PC-3 (cell line): ENCODE measurements around the gene ELAVL4. TPM values are rescaled to one million over a fixed set of nuclear protein-coding genes. Genes with fewer than 3 reads are reported as not detected.

Experiments used
- ATAC-seq: fragments of 200-7000 bp; cut with Tn5 transposase; 2 replicates; pipeline ENCODE4 v1.9.1; 2020; ENCODE audit warnings: mild to moderate bottlenecking, moderate library complexity
- BruUV-seq: library from RNA; stranded (reverse); fragments of 400-500 nt; replicated peaks from 2 replicates; lab custom pipeline; 2021; lab: Mats Ljungman, UMichigan
- CTCF ChIA-PET: fragments of 300-600 bp; sonication (Branson Sonifier 250); formaldehyde crosslinking; loops from one replicate; lab custom pipeline; 2022; ENCODE audit warnings: antibody characterized with exemption; lab: Charles Lee
- POLR2A ChIA-PET: fragments of 300-600 bp; sonication (Branson Sonifier 250); formaldehyde crosslinking; loops from one replicate; lab custom pipeline; 2022; ENCODE audit warnings: antibody characterized with exemption; ENCODE audit not compliant: unreplicated experiment; lab: Charles Lee
- DNase-seq: peaks from one replicate; pipeline ENCODE4 v3.0.0-alpha.2; 2015
- H2AFZ ChIP-seq: fragments of 300-600 bp; sonication (generic); 2 replicates; pipeline ENCODE4 v1.6.0; 2016; ENCODE audit warnings: antibody characterized with exemption, low read length
- H3F3A ChIP-seq: fragments of 300-600 bp; sonication (generic); one replicate; pipeline ENCODE4 v1.6.0; 2017; ENCODE audit warnings: antibody characterized with exemption, low read length, control low read depth, mild to moderate bottlenecking; ENCODE audit not compliant: unreplicated experiment
- H3K27ac ChIP-seq: fragments of 300-600 bp; sonication (generic); 2 replicates; pipeline ENCODE4 v1.5.1; 2016; ENCODE audit warnings: mild to moderate bottlenecking, low read length
- H3K27me3 ChIP-seq: fragments of 300-600 bp; sonication (generic); 2 replicates; pipeline ENCODE4 v1.6.1; 2016; ENCODE audit warnings: low read length, mixed read lengths
- H3K36me3 ChIP-seq: fragments of 300-600 bp; sonication (generic); 2 replicates; pipeline ENCODE4 v1.6.1; 2016; ENCODE audit warnings: low read depth, mixed run types, low read length, mixed read lengths
- H3K4me1 ChIP-seq: fragments of 300-600 bp; sonication (generic); 2 replicates; pipeline ENCODE4 v1.5.1; 2016; ENCODE audit warnings: low read length; ENCODE audit not compliant: insufficient read depth
- H3K4me2 ChIP-seq: fragments of 300-600 bp; sonication (generic); 2 replicates; pipeline ENCODE4 v1.6.0; 2016; ENCODE audit warnings: low read length
- H3K4me3 ChIP-seq: fragments of 300-600 bp; sonication (generic); 2 replicates; pipeline ENCODE4 v1.5.1; 2016; ENCODE audit warnings: mild to moderate bottlenecking, low read length, mixed read lengths
- H3K79me2 ChIP-seq: fragments of 300-600 bp; sonication (generic); 2 replicates; pipeline ENCODE4 v1.6.1; 2017; ENCODE audit warnings: low read length, mixed read lengths
- H3K9ac ChIP-seq: fragments of 300-600 bp; sonication (generic); 2 replicates; pipeline ENCODE4 v1.6.0; 2016; ENCODE audit warnings: mild to moderate bottlenecking, low read length
- H3K9me2 ChIP-seq: fragments of 300-600 bp; sonication (generic); replicated peaks from 2 replicates; pipeline ENCODE4 v1.6.1; 2016; ENCODE audit warnings: mixed run types, low read length, mixed read lengths
- H3K9me3 ChIP-seq: fragments of 300-600 bp; sonication (generic); 2 replicates; pipeline ENCODE4 v1.6.1; 2016; ENCODE audit warnings: low read length, mixed read lengths
- H4K20me1 ChIP-seq: fragments of 300-600 bp; sonication (generic); 2 replicates; pipeline ENCODE4 v1.6.1; 2016; ENCODE audit warnings: low read length, mixed read lengths
- CTCF ChIP-seq: fragments of 300-600 bp; sonication (generic); conservative IDR thresholded peaks from 2 replicates; pipeline ENCODE4 v1.5.1; 2017; ENCODE audit warnings: antibody characterized with exemption, low read depth, mild to moderate bottlenecking, low read length
- EZH2 ChIP-seq: fragments of 300-600 bp; sonication (generic); IDR thresholded peaks from one replicate; pipeline ENCODE4 v1.6.1; 2017; ENCODE audit warnings: antibody characterized with exemption, mild to moderate bottlenecking, low read length; ENCODE audit not compliant: unreplicated experiment
- EZH2phosphoT487 ChIP-seq: fragments of 300-600 bp; sonication (generic); IDR thresholded peaks from 2 replicates; pipeline ENCODE4 v1.6.1; 2018; ENCODE audit warnings: mild to moderate bottlenecking, antibody characterized with exemption, low read length, borderline replicate concordance
- intact Hi-C: fragments of 100-400 bp; cut with micrococcal nuclease; formaldehyde crosslinking; loops from 2 replicates; pipeline ENCODE4 v1.9.0; 2023
- total RNA-seq: library from RNA; depleted of rRNA; stranded (reverse); fragments of >200 nt; gene quantifications from 2 replicates; pipeline ENCODE4 v1.2.3, GENCODE V29; 2014

Gene ELAVL4
- total RNA-seq, 1 experiment from 2014 or later: not detected

DNA sequence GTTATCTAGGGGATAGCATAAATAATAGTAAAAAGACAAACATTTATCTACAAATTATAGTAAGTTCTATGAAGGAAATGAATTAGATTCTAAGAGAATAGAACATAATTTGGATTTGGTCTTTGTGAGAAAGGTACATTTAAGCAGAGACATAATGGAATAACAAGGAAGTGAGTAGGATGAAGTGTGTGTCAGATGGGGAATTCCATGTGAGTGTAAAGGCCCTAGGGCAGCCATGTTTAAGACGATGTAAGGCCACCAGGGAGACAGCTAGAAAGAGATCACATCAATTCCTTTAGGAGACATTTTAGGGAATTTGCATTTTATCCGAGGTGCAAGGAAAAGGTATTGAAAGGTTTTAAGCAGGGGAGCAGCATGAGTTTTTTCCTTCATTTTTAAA lies 33.8 kb upstream of the ELAVL4 start:
- H3K36me3 ChIP-seq: no peaks in the 10 kb centered on the region
- H3K79me2 ChIP-seq: no peaks in the 10 kb centered on the region
- H3K27me3 ChIP-seq: no peaks in the 10 kb centered on the region
- TF ChIP-seq CTCF (no peak), EZH2 (no peak), EZH2phosphoT487 (no peak)
- no peaks in the 10 kb centered on the region for H3K4me1 ChIP-seq
- H4K20me1 ChIP-seq: no peaks in the 10 kb centered on the region
- no peak overlapping the region for H3K27ac ChIP-seq
- no peaks in the 10 kb centered on the region for H3F3A ChIP-seq
- H2AFZ ChIP-seq: no peak overlapping the region
- H3K9ac ChIP-seq: no peak overlapping the region
- BruUV-seq: no TSS peak
- POLR2A ChIA-PET: no interaction called here
- CTCF ChIA-PET: no interaction called here
- H3K4me2 ChIP-seq: no peak overlapping the region
- no peak for ATAC-seq
- no peaks in the 10 kb centered on the region for H3K9me3 ChIP-seq
- DNase-seq: no peak
- intact Hi-C loops: no loop called here
- H3K4me3 ChIP-seq: no peak overlapping the region
- no peaks in the 10 kb centered on the region for H3K9me2 ChIP-seq

DNA sequence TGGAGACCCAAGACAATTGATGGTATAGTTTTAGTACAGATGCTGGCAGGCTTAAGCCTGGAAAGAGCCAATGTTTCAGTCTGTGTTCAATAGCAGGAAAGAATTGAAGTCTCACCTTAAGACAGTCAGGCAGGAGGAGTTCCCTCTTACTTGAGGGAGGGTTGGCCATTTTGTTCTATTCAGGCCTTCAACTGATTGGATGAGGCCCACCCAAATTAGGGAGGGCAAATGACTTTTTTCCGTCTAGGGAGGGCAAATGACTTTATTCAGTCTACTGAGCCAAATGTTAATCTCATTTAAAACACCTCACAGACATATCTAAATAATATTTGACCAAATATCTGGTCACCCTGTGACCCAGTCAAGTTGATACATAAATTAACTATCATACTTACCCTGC lies 31.4 kb upstream of the ELAVL4 start:
- Histone ChIP-seq H3K4me3 (no peak overlapping the region), H3K4me1 (no peaks in the 10 kb centered on the region), H3K9ac (no peak overlapping the region), H3K36me3 (no peaks in the 10 kb centered on the region), H3K27me3 (no peaks in the 10 kb centered on the region), H3K27ac (no peak overlapping the region), H3K9me2 (no peaks in the 10 kb centered on the region), H3K79me2 (no peaks in the 10 kb centered on the region), H2AFZ (no peak overlapping the region), H4K20me1 (no peaks in the 10 kb centered on the region), H3F3A (no peaks in the 10 kb centered on the region), H3K9me3 (no peaks in the 10 kb centered on the region), H3K4me2 (no peak overlapping the region)
- BruUV-seq: no TSS peak
- intact Hi-C loops: no loop called here
- DNase-seq (no peak), ATAC-seq (no peak)
- CTCF ChIA-PET: no interaction called here
- TF ChIP-seq EZH2: no peak
- no peak for TF ChIP-seq CTCF
- TF ChIP-seq EZH2phosphoT487: no peak
- POLR2A ChIA-PET: no interaction called here

DNA sequence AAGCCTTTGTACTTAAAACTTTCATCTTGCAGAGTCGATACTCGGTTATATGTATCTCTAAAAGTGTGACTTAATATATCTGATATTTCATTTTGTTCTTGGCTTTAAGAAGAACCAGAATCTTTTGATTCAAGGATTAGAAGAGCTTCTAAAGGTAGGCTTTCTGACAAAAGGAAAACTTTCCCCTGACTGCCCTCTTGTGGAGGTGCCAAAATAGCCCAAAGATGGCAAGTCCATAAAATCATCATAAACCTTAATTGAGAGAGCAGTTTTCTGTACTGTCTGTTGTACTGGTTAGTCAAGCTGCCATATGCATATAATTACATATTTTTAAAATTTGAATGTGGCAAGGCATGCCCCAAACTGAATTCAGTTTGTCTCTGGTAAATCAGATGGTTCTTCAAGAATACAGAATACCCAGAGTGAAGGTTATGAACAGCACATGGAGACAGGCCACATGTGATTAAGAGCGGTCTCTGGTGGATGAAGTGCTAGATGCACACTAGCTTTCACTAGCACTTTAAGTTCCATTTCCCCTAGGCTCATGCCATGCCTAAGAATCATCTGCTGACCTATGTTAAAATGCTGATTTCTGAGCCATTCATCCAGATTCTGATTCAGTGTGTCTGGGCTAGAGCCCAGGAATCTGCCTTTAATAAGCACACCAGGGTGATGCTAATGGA lies 27.7 kb upstream of the ELAVL4 start:
- BruUV-seq: no TSS peak
- H3K9me2 ChIP-seq: no peaks in the 10 kb centered on the region
- no peak overlapping the region for H3K4me2 ChIP-seq
- TF ChIP-seq EZH2 (no peak), CTCF (peak; percentile 79), EZH2phosphoT487 (no peak)
- no peak overlapping the region for H3K9ac ChIP-seq
- no peaks in the 10 kb centered on the region for H3K36me3 ChIP-seq
- CTCF ChIA-PET: interaction anchor here (0.7 to 1.1 kb wide), 3 partner anchors 397 to 1165 kb away, joined by 3 to 4 read pairs (median 3); no protein-coding TSS in a partner anchor
- peak; percentile 54 for ATAC-seq
- no peaks in the 10 kb centered on the region for H3K4me1 ChIP-seq
- no peaks in the 10 kb centered on the region for H3K27me3 ChIP-seq
- H3K9me3 ChIP-seq: no peaks in the 10 kb centered on the region
- intact Hi-C loops: loop anchor here (5.0 kb wide), 1 partner anchor 1164 kb away; no protein-coding TSS in a partner anchor
- no peaks in the 10 kb centered on the region for H3F3A ChIP-seq
- H3K4me3 ChIP-seq: no peak overlapping the region
- no peak overlapping the region for H2AFZ ChIP-seq
- no peaks in the 10 kb centered on the region for H4K20me1 ChIP-seq
- H3K79me2 ChIP-seq: no peaks in the 10 kb centered on the region
- peak; percentile 64 for DNase-seq
- H3K27ac ChIP-seq: no peak overlapping the region
- POLR2A ChIA-PET: no interaction called here
